Measurements from ENCODE around the gene EDC4. TPM values are rescaled to one million over a fixed set of nuclear protein-coding genes. Genes with fewer than 3 reads are reported as not detected.

The EDC4 gene
- polyA plus RNA-seq (2013, experiment 1 of 2): 39.1 TPM
- 39.3 TPM for polyA plus RNA-seq (2013, experiment 2 of 2)

GRCh38 chr16:67872631-67873434 is at the start of gene EDC4:
Gene EDC4, plus strand, starts transcription at chr16:67873052. Its CDS starts 210 bp downstream, at chr16:67873262.
- peak within 1 kb of the TSS; percentile 7 for H3K18ac ChIP-seq (ENCODE audit: low read length)
- no peak within 1 kb of the TSS for H2BK120ac ChIP-seq (ENCODE audit: low read depth, low read length)
- peak within 1 kb of the TSS; percentile 94 for H3K56ac ChIP-seq (ENCODE audit: low read length)
- H2BK5ac ChIP-seq (ENCODE audit: low read length): no peak within 1 kb of the TSS
- H3K27ac ChIP-seq (ENCODE audit: low read depth, low read length): peak within 1 kb of the TSS; percentile 52
- H3K27me3 ChIP-seq (ENCODE audit: insufficient read depth, low read length, poor library complexity): no peaks in the 10 kb centered on the region
- no peak within 1 kb of the TSS for H4K5ac ChIP-seq (ENCODE audit: low read length)
- H3K79me1 ChIP-seq (ENCODE audit: low read length): peaks cover 16% of the 10 kb centered on the region
- H4K8ac ChIP-seq (ENCODE audit: low read depth, low read length): no peak within 1 kb of the TSS
- H2BK15ac ChIP-seq (replicated peaks; ENCODE audit: low read depth): no peak within 1 kb of the TSS
- peaks cover 15% of the 10 kb centered on the region for H3K36me3 ChIP-seq (ENCODE audit: control insufficient read depth, insufficient read depth, low read length)
- no peak within 1 kb of the TSS for H2AK5ac ChIP-seq (ENCODE audit: low read length)
- H3K4me2 ChIP-seq (ENCODE audit: low read length): peak within 1 kb of the TSS; percentile 75
- peak; percentile 77 for DNase-seq
- no peak within 1 kb of the TSS for H3K4ac ChIP-seq (ENCODE audit: low read depth, low read length)
- no CpG with 5 or more reads among the region's 72 CpGs for WGBS (ENCODE audit: extremely low coverage, insufficient coverage, low lambda C conversion rate)
- peak within 1 kb of the TSS; percentile 85 for H3K4me3 ChIP-seq (ENCODE audit: low read length)
- peak within 1 kb of the TSS; percentile 90 for H3K9ac ChIP-seq (ENCODE audit: low read length)
- H3K23ac ChIP-seq (ENCODE audit: low read length): no peak within 1 kb of the TSS
- peaks cover 4% of the 10 kb centered on the region for H3K4me1 ChIP-seq (ENCODE audit: control insufficient read depth, low read depth, low read length)
- H3K79me2 ChIP-seq (ENCODE audit: control insufficient read depth, insufficient read depth, low read length): peaks cover 20% of the 10 kb centered on the region

- Histone ChIP-seq H3K4ac (ENCODE audit: low read depth, low read length) (no peak overlapping the region), H3K4me3 (ENCODE audit: low read length) (no peak overlapping the region), H2BK5ac (ENCODE audit: low read length) (no peak overlapping the region), H3K27ac (ENCODE audit: low read depth, low read length) (no peak overlapping the region), H2BK15ac (replicated peaks; ENCODE audit: low read depth) (no peak overlapping the region), H2AK5ac (ENCODE audit: low read length) (no peak overlapping the region), H3K79me1 (ENCODE audit: low read length) (no peaks in the 10 kb centered on the region), H2BK120ac (ENCODE audit: low read depth, low read length) (no peak overlapping the region), H3K56ac (ENCODE audit: low read length) (no peak overlapping the region), H3K27me3 (ENCODE audit: insufficient read depth, low read length, poor library complexity) (no peaks in the 10 kb centered on the region), H3K23ac (ENCODE audit: low read length) (no peak overlapping the region), H3K4me1 (ENCODE audit: control insufficient read depth, low read depth, low read length) (no peaks in the 10 kb centered on the region), H3K4me2 (ENCODE audit: low read length) (no peak overlapping the region), H4K8ac (ENCODE audit: low read depth, low read length) (no peak overlapping the region), H3K79me2 (ENCODE audit: control insufficient read depth, insufficient read depth, low read length) (no peaks in the 10 kb centered on the region), H4K5ac (ENCODE audit: low read length) (no peak overlapping the region), H3K9ac (ENCODE audit: low read length) (no peak overlapping the region), H3K36me3 (ENCODE audit: control insufficient read depth, insufficient read depth, low read length) (peaks cover 3% of the 10 kb centered on the region), H3K18ac (ENCODE audit: low read length) (no peak overlapping the region)
- DNase-seq: peak; percentile 21
- no CpG with 5 or more reads among the region's 8 CpGs for WGBS (ENCODE audit: extremely low coverage, insufficient coverage, low lambda C conversion rate)
Observed at GRCh38 chr16:67825119-67825518, 47.7 kb upstream of the EDC4 start.

GRCh38 chr16:67825906-67826305 is 46.9 kb upstream of the EDC4 start:
- H3K4me2 ChIP-seq (ENCODE audit: low read length): no peak overlapping the region
- H3K23ac ChIP-seq (ENCODE audit: low read length): no peak overlapping the region
- no peaks in the 10 kb centered on the region for H3K4me1 ChIP-seq (ENCODE audit: control insufficient read depth, low read depth, low read length)
- H3K79me1 ChIP-seq (ENCODE audit: low read length): no peaks in the 10 kb centered on the region
- no peak overlapping the region for H4K8ac ChIP-seq (ENCODE audit: low read depth, low read length)
- H3K27ac ChIP-seq (ENCODE audit: low read depth, low read length): no peak overlapping the region
- no peak overlapping the region for H4K5ac ChIP-seq (ENCODE audit: low read length)
- H3K36me3 ChIP-seq (ENCODE audit: control insufficient read depth, insufficient read depth, low read length): peaks cover 6% of the 10 kb centered on the region
- no peak overlapping the region for H2BK5ac ChIP-seq (ENCODE audit: low read length)
- no peak overlapping the region for H3K4ac ChIP-seq (ENCODE audit: low read depth, low read length)
- no peaks in the 10 kb centered on the region for H3K79me2 ChIP-seq (ENCODE audit: control insufficient read depth, insufficient read depth, low read length)
- H3K56ac ChIP-seq (ENCODE audit: low read length): no peak overlapping the region
- no peak overlapping the region for H2AK5ac ChIP-seq (ENCODE audit: low read length)
- no peak overlapping the region for H2BK120ac ChIP-seq (ENCODE audit: low read depth, low read length)
- H2BK15ac ChIP-seq (replicated peaks; ENCODE audit: low read depth): no peak overlapping the region
- no CpG with 5 or more reads among the region's 14 CpGs for WGBS (ENCODE audit: extremely low coverage, insufficient coverage, low lambda C conversion rate)
- H3K18ac ChIP-seq (ENCODE audit: low read length): no peak overlapping the region
- no peak overlapping the region for H3K9ac ChIP-seq (ENCODE audit: low read length)
- H3K27me3 ChIP-seq (ENCODE audit: insufficient read depth, low read length, poor library complexity): no peaks in the 10 kb centered on the region
- no peak for DNase-seq
- H3K4me3 ChIP-seq (ENCODE audit: low read length): no peak overlapping the region

GRCh38 chr16:67828651-67829050 is 44.2 kb upstream of the EDC4 start:
- Histone ChIP-seq H2BK5ac (ENCODE audit: low read length) (no peak overlapping the region), H2AK5ac (ENCODE audit: low read length) (no peak overlapping the region), H3K36me3 (ENCODE audit: control insufficient read depth, insufficient read depth, low read length) (peaks cover 6% of the 10 kb centered on the region), H3K18ac (ENCODE audit: low read length) (no peak overlapping the region), H3K4me3 (ENCODE audit: low read length) (no peak overlapping the region), H3K27ac (ENCODE audit: low read depth, low read length) (no peak overlapping the region), H2BK120ac (ENCODE audit: low read depth, low read length) (no peak overlapping the region), H3K23ac (ENCODE audit: low read length) (no peak overlapping the region), H3K9ac (ENCODE audit: low read length) (no peak overlapping the region), H3K79me2 (ENCODE audit: control insufficient read depth, insufficient read depth, low read length) (no peaks in the 10 kb centered on the region), H3K4me1 (ENCODE audit: control insufficient read depth, low read depth, low read length) (no peaks in the 10 kb centered on the region), H2BK15ac (replicated peaks; ENCODE audit: low read depth) (no peak overlapping the region), H3K56ac (ENCODE audit: low read length) (no peak overlapping the region), H3K27me3 (ENCODE audit: insufficient read depth, low read length, poor library complexity) (no peaks in the 10 kb centered on the region), H3K4ac (ENCODE audit: low read depth, low read length) (no peak overlapping the region), H4K5ac (ENCODE audit: low read length) (no peak overlapping the region), H3K79me1 (ENCODE audit: low read length) (peaks cover 7% of the 10 kb centered on the region), H4K8ac (ENCODE audit: low read depth, low read length) (no peak overlapping the region), H3K4me2 (ENCODE audit: low read length) (no peak overlapping the region)
- DNase-seq: no peak
- no CpG with 5 or more reads among the region's 4 CpGs for WGBS (ENCODE audit: extremely low coverage, insufficient coverage, low lambda C conversion rate)

GRCh38 chr16:67833030-67833414 is 39.8 kb upstream of the EDC4 start:
- no peak overlapping the region for H2BK120ac ChIP-seq (ENCODE audit: low read depth, low read length)
- peak overlapping the region; percentile 81 for H3K4me3 ChIP-seq (ENCODE audit: low read length)
- H2AK5ac ChIP-seq (ENCODE audit: low read length): no peak overlapping the region
- H3K79me1 ChIP-seq (ENCODE audit: low read length): peaks cover 7% of the 10 kb centered on the region
- no peak overlapping the region for H3K23ac ChIP-seq (ENCODE audit: low read length)
- H3K27ac ChIP-seq (ENCODE audit: low read depth, low read length): no peak overlapping the region
- H3K4me1 ChIP-seq (ENCODE audit: control insufficient read depth, low read depth, low read length): no peaks in the 10 kb centered on the region
- peak overlapping the region; percentile 77 for H3K4me2 ChIP-seq (ENCODE audit: low read length)
- no peak overlapping the region for H4K5ac ChIP-seq (ENCODE audit: low read length)
- peak overlapping the region; percentile 77 for H3K9ac ChIP-seq (ENCODE audit: low read length)
- no peak overlapping the region for H3K18ac ChIP-seq (ENCODE audit: low read length)
- peak overlapping the region; percentile 94 for H3K56ac ChIP-seq (ENCODE audit: low read length)
- H4K8ac ChIP-seq (ENCODE audit: low read depth, low read length): no peak overlapping the region
- DNase-seq: no peak
- no CpG with 5 or more reads among the region's 3 CpGs for WGBS (ENCODE audit: extremely low coverage, insufficient coverage, low lambda C conversion rate)
- no peak overlapping the region for H2BK5ac ChIP-seq (ENCODE audit: low read length)
- H3K27me3 ChIP-seq (ENCODE audit: insufficient read depth, low read length, poor library complexity): no peaks in the 10 kb centered on the region
- H3K4ac ChIP-seq (ENCODE audit: low read depth, low read length): no peak overlapping the region
- no peak overlapping the region for H2BK15ac ChIP-seq (replicated peaks; ENCODE audit: low read depth)
- H3K36me3 ChIP-seq (ENCODE audit: control insufficient read depth, insufficient read depth, low read length): peaks cover 4% of the 10 kb centered on the region
- H3K79me2 ChIP-seq (ENCODE audit: control insufficient read depth, insufficient read depth, low read length): no peaks in the 10 kb centered on the region

Data from mesendoderm (in vitro differentiated cells).